Measurements from ENCODE around the gene LIPA.

LIPA gene

GRCh38 chr10:89165923-89166322 is 85.7 kb downstream of the LIPA start:
- TF ChIP-seq CTCF (conservative IDR thresholded peaks at IDR 0.05), result no peak
- H3K27ac ChIP-seq, result no peak overlapping the region

GRCh38 chr10:89164920-89165319 is 86.7 kb downstream of the LIPA start:
- TF ChIP-seq CTCF (conservative IDR thresholded peaks at IDR 0.05), result no peak
- no peak overlapping the region for H3K27ac ChIP-seq

- no peak for TF ChIP-seq CTCF (conservative IDR thresholded peaks at IDR 0.05)
- no peak overlapping the region for H3K27ac ChIP-seq
Measured at GRCh38 chr10:89164080-89164479, 87.5 kb downstream of the LIPA start.
